ENCODE data around the gene GDPD1.

DNA sequence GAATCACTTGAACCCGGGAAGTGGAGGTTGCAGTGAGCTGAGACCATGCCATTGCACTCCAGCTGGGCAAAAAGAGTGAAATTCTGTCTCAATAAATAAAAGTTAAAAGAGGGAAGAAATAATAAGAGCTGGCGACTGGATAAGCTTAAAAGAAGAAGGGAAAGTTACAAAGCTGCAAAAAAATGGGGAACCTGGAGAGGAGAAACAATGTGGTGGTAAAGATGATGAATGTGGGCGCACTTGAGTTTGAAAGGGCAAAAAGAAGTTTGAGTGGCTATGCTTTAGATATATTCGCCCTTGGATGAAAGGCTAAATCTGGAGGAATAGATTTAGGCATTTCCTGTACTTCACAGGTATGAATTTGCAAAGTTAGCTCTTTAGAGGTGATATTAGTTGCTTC is 58.1 kb downstream of the GDPD1 start:
- TF ChIP-seq, protein P1, sequence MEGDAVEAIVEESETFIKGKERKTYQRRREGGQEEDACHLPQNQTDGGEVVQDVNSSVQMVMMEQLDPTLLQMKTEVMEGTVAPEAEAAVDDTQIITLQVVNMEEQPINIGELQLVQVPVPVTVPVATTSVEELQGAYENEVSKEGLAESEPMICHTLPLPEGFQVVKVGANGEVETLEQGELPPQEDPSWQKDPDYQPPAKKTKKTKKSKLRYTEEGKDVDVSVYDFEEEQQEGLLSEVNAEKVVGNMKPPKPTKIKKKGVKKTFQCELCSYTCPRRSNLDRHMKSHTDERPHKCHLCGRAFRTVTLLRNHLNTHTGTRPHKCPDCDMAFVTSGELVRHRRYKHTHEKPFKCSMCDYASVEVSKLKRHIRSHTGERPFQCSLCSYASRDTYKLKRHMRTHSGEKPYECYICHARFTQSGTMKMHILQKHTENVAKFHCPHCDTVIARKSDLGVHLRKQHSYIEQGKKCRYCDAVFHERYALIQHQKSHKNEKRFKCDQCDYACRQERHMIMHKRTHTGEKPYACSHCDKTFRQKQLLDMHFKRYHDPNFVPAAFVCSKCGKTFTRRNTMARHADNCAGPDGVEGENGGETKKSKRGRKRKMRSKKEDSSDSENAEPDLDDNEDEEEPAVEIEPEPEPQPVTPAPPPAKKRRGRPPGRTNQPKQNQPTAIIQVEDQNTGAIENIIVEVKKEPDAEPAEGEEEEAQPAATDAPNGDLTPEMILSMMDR (IDR thresholded peaks at IDR 0.05): no peak
- TF ChIP-seq SP1 (CRISPR knock-in tag; conservative IDR thresholded peaks at IDR 0.05) (no peak), ESRRA (CRISPR knock-in tag; IDR thresholded peaks at IDR 0.05; ENCODE audit: borderline replicate concordance) (no peak), NR3C1 (CRISPR knock-in tag; conservative IDR thresholded peaks at IDR 0.05; ENCODE audit: low read depth) (no peak), ETV6 (CRISPR knock-in tag; IDR thresholded peaks at IDR 0.05) (no peak), CREM (CRISPR knock-in tag; IDR thresholded peaks at IDR 0.05) (no peak)
- TF ChIP-seq, protein P2, sequence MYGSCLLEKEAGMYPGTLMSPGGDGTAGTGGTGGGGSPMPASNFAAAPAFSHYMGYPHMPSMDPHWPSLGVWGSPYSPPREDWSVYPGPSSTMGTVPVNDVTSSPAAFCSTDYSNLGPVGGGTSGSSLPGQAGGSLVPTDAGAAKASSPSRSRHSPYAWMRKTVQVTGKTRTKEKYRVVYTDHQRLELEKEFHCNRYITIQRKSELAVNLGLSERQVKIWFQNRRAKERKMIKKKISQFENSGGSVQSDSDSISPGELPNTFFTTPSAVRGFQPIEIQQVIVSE (CRISPR knock-in tag; IDR thresholded peaks at IDR 0.05; ENCODE audit: borderline replicate concordance): no peak
- TF ChIP-seq, protein P3, sequence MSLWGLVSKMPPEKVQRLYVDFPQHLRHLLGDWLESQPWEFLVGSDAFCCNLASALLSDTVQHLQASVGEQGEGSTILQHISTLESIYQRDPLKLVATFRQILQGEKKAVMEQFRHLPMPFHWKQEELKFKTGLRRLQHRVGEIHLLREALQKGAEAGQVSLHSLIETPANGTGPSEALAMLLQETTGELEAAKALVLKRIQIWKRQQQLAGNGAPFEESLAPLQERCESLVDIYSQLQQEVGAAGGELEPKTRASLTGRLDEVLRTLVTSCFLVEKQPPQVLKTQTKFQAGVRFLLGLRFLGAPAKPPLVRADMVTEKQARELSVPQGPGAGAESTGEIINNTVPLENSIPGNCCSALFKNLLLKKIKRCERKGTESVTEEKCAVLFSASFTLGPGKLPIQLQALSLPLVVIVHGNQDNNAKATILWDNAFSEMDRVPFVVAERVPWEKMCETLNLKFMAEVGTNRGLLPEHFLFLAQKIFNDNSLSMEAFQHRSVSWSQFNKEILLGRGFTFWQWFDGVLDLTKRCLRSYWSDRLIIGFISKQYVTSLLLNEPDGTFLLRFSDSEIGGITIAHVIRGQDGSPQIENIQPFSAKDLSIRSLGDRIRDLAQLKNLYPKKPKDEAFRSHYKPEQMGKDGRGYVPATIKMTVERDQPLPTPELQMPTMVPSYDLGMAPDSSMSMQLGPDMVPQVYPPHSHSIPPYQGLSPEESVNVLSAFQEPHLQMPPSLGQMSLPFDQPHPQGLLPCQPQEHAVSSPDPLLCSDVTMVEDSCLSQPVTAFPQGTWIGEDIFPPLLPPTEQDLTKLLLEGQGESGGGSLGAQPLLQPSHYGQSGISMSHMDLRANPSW (CRISPR knock-in tag; conservative IDR thresholded peaks at IDR 0.05; ENCODE audit: low read depth): no peak
- TF ChIP-seq, protein P4, sequence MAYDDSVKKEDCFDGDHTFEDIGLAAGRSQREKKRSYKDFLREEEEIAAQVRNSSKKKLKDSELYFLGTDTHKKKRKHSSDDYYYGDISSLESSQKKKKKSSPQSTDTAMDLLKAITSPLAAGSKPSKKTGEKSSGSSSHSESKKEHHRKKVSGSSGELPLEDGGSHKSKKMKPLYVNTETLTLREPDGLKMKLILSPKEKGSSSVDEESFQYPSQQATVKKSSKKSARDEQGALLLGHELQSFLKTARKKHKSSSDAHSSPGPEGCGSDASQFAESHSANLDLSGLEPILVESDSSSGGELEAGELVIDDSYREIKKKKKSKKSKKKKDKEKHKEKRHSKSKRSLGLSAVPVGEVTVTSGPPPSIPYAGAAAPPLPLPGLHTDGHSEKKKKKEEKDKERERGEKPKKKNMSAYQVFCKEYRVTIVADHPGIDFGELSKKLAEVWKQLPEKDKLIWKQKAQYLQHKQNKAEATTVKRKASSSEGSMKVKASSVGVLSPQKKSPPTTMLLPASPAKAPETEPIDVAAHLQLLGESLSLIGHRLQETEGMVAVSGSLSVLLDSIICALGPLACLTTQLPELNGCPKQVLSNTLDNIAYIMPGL (CRISPR knock-in tag; IDR thresholded peaks at IDR 0.05): no peak
- TF ChIP-seq, protein P5, sequence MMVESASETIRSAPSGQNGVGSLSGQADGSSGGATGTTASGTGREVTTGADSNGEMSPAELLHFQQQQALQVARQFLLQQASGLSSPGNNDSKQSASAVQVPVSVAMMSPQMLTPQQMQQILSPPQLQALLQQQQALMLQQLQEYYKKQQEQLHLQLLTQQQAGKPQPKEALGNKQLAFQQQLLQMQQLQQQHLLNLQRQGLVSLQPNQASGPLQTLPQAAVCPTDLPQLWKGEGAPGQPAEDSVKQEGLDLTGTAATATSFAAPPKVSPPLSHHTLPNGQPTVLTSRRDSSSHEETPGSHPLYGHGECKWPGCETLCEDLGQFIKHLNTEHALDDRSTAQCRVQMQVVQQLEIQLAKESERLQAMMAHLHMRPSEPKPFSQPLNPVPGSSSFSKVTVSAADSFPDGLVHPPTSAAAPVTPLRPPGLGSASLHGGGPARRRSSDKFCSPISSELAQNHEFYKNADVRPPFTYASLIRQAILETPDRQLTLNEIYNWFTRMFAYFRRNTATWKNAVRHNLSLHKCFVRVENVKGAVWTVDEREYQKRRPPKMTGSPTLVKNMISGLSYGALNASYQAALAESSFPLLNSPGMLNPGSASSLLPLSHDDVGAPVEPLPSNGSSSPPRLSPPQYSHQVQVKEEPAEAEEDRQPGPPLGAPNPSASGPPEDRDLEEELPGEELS (CRISPR knock-in tag; IDR thresholded peaks at IDR 0.05): no peak
- TF ChIP-seq, protein P6, sequence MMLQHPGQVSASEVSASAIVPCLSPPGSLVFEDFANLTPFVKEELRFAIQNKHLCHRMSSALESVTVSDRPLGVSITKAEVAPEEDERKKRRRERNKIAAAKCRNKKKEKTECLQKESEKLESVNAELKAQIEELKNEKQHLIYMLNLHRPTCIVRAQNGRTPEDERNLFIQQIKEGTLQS (CRISPR knock-in tag; conservative IDR thresholded peaks at IDR 0.05): no peak

Measured in WTC11 (cell line).